ENCODE results near the gene COX5B. TPM values are rescaled to one million over a fixed set of nuclear protein-coding genes. Genes with fewer than 3 reads are reported as not detected.

Gene COX5B
- total RNA-seq, 1 donor from 2014 or later = 148 TPM

- Mint-ChIP-seq H3K9me3 (no peaks in the 10 kb centered on the region), H3K27me3 (ENCODE audit: insufficient read depth, low read depth) (peaks cover 3% of the 10 kb centered on the region), H3K27ac (no peak overlapping the region), H3K4me3 (peak overlapping the region; percentile 90), H3K36me3 (peaks cover 2% of the 10 kb centered on the region), H3K4me1 (peaks cover 24% of the 10 kb centered on the region)
- Histone ChIP-seq H4K20me1 (ENCODE audit: low read depth) (peaks cover 34% of the 10 kb centered on the region), H3K9ac (no peak overlapping the region), H3K4me3 (peak overlapping the region; percentile 69), H3K9me3 (ENCODE audit: low read depth) (no peaks in the 10 kb centered on the region), H3K36me3 (no peaks in the 10 kb centered on the region), H3K4me1 (peaks cover 17% of the 10 kb centered on the region), H2AFZ (replicated peaks) (no peak overlapping the region), H3K79me2 (ENCODE audit: low read depth) (peaks cover 29% of the 10 kb centered on the region), H3K4me2 (peak overlapping the region; percentile 95), H3K27me3 (no peaks in the 10 kb centered on the region), H3F3A (ENCODE audit: low read depth) (peaks cover 30% of the 10 kb centered on the region), H3K27ac (no peak overlapping the region)
- no peak for DNase-seq (ENCODE audit: low spot score)
- TF ChIP-seq CTCF (IDR thresholded peaks at IDR 0.05) (no peak), EZH2phosphoT487 (IDR thresholded peaks at IDR 0.05) (no peak), EZH2 (IDR thresholded peaks at IDR 0.05) (no peak)
Measured at GRCh38 chr2:97661927-97662326, 16.1 kb downstream of the COX5B start.

GRCh38 chr2:97662386-97662894 is 16.6 kb downstream of the COX5B start:
- no peak overlapping the region for H3K27ac ChIP-seq
- H3K27ac Mint-ChIP-seq = no peak overlapping the region
- H3K9ac ChIP-seq = no peak overlapping the region

GRCh38 chr2:97662895-97663625 is 17.2 kb downstream of the COX5B start:
- Histone ChIP-seq H3K4me3 (peak overlapping the region; percentile 69), H3F3A (ENCODE audit: low read depth) (peaks cover 30% of the 10 kb centered on the region), H4K20me1 (ENCODE audit: low read depth) (peaks cover 34% of the 10 kb centered on the region), H3K27ac (peak overlapping the region; percentile 82), H3K4me2 (peak overlapping the region; percentile 95), H3K36me3 (no peaks in the 10 kb centered on the region), H3K9me3 (ENCODE audit: low read depth) (no peaks in the 10 kb centered on the region), H3K4me1 (peaks cover 17% of the 10 kb centered on the region), H3K9ac (peak overlapping the region; percentile 69), H3K79me2 (ENCODE audit: low read depth) (peaks cover 29% of the 10 kb centered on the region), H2AFZ (replicated peaks) (peak overlapping the region; percentile 71), H3K27me3 (no peaks in the 10 kb centered on the region)
- Mint-ChIP-seq H3K36me3 (no peaks in the 10 kb centered on the region), H3K27ac (peak overlapping the region; percentile 86), H3K9me3 (no peaks in the 10 kb centered on the region), H3K4me3 (peak overlapping the region; percentile 90), H3K4me1 (peaks cover 24% of the 10 kb centered on the region), H3K27me3 (ENCODE audit: insufficient read depth, low read depth) (peaks cover 3% of the 10 kb centered on the region)
- TF ChIP-seq EZH2phosphoT487 (IDR thresholded peaks at IDR 0.05) (no peak), EZH2 (IDR thresholded peaks at IDR 0.05) (no peak), CTCF (IDR thresholded peaks at IDR 0.05) (no peak)
- DNase-seq (ENCODE audit: low spot score) = peak; percentile 89

More at GRCh38 chr2:97662386-97662894, 16.6 kb downstream of the COX5B start:
- Histone ChIP-seq H3F3A (ENCODE audit: low read depth) (peaks cover 30% of the 10 kb centered on the region), H4K20me1 (ENCODE audit: low read depth) (peaks cover 34% of the 10 kb centered on the region), H3K4me3 (peak overlapping the region; percentile 69), H3K79me2 (ENCODE audit: low read depth) (peaks cover 29% of the 10 kb centered on the region), H3K9me3 (ENCODE audit: low read depth) (no peaks in the 10 kb centered on the region), H2AFZ (replicated peaks) (no peak overlapping the region), H3K4me1 (peaks cover 17% of the 10 kb centered on the region), H3K36me3 (no peaks in the 10 kb centered on the region), H3K4me2 (peak overlapping the region; percentile 95), H3K27me3 (no peaks in the 10 kb centered on the region)
- peak; percentile 42 for DNase-seq (ENCODE audit: low spot score)
- TF ChIP-seq EZH2 (IDR thresholded peaks at IDR 0.05) (no peak), CTCF (IDR thresholded peaks at IDR 0.05) (no peak), EZH2phosphoT487 (IDR thresholded peaks at IDR 0.05) (no peak)
- H3K4me1 Mint-ChIP-seq = peaks cover 24% of the 10 kb centered on the region
- peaks cover 2% of the 10 kb centered on the region for H3K36me3 Mint-ChIP-seq
- peak overlapping the region; percentile 90 for H3K4me3 Mint-ChIP-seq
- peaks cover 3% of the 10 kb centered on the region for H3K27me3 Mint-ChIP-seq (ENCODE audit: insufficient read depth, low read depth)
- H3K9me3 Mint-ChIP-seq = no peaks in the 10 kb centered on the region

All from neural progenitor cell (in vitro differentiated cells).